ENCODE data around the gene RFT1.

RFT1 gene

DNA sequence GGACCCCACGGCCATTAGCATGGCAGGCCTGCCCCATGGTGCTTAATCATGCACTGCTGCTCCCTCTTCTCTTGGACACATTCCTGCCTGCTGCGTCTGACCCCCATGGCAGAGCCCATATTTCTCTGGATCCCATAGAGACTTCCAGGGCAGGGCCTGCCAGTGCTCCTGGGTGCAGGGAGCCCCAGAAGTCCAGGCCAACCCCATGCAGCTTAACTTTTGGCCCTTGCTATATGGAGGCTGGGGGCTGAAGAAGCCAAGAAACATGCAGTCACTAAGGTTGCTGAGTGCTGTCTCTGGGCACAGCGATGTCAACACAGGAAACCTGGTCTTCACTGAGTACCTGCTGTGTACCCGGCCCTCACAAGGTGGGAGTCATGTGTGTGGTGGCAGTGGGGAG is 19.5 kb upstream of the RFT1 start:
- DNase-seq, result no peak

DNA sequence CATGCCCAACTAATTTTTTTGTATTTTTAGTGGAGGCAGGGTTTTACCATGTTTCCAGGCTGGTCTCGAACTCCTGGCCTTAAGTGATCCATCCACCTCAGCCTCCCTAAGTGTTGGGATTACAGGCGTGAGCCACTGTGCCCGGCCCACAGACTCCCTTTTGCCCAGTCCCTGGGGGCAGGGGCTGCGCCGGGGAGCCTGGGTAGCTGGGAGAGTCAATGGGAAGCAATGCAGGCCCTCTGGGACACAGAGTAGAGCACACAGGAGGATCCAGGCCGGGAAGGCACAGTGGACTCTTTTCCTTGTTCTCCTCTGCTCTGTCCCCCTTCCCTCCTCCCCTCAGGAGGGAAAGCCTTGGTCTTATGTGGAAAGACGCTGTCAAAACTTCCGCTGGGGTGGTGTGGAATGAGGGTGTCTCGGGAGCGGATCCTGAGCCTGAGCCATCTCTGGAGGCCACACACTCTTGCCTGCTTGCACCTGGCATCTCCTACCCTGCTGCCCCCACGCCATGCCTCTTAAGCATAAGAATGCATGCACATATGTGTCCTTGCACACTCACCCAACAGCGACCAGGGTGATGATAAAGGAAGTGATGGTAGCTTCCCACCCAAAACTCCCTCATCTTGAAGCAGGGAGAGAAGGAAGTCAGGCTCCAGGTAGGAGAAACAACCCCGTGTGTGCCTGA is 18.9 kb upstream of the RFT1 start:
- DNase-seq, result no peak

DNA sequence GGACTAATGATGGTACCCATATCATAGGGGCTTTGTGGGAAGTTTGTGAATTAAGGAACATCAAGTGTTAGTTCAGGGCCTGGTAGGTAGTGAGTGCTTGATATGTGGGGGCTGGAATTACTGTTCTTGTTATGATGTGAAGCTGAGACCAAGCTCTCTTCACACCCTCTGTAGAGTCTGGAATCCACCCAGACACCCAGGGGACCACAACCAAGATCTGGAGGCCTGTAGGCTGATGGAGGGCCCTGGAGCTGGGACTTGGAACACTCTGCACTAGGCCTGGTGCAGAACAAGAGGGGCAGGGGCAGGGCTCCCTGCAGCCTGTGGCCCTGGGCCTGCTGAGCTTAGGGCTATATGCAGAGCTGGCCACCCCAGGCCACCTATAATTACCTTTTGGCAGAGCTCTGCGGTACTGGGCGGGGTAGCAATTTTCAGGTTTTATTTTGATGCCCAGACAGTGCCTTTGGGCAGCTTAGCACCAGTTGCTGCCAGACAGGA is 17.7 kb upstream of the RFT1 start:
- DNase-seq, result no peak

DNA sequence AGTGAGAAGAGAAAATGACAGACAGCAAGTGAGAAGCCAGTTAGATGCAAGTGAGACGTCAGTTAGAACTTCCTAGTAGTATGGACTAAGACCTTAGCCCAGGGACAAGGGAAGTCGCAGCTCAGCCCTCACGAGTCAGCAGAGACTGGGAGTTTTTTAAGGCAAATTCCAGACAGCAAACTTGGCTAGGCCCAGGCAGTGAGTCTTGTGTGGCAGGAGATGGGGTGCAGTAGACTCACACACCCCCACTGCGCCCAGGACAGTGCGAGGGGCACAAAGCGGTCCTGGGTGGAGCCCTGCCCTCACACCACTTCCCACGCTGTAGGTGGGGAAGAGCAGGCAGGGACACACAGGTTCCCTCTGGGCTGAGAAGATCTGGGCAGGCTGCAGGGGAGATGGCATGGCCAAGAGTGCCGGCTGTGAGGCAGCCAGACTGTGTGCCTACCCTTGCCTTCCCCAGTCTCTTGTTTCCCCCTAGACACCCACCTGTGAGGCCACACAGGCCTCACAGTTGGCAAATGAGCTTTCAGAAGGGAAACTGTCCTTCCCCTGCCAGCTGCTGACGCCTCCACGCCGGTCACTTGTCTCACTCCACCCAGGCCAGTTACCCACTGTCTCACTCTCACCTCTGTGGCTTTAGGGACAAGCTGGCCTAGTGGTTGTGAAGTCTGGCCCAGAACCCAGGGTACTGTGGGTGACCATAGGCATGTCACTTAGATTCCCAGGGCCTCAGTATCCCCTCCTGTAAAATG is 17.1 kb upstream of the RFT1 start:
- no peak for DNase-seq

DNA sequence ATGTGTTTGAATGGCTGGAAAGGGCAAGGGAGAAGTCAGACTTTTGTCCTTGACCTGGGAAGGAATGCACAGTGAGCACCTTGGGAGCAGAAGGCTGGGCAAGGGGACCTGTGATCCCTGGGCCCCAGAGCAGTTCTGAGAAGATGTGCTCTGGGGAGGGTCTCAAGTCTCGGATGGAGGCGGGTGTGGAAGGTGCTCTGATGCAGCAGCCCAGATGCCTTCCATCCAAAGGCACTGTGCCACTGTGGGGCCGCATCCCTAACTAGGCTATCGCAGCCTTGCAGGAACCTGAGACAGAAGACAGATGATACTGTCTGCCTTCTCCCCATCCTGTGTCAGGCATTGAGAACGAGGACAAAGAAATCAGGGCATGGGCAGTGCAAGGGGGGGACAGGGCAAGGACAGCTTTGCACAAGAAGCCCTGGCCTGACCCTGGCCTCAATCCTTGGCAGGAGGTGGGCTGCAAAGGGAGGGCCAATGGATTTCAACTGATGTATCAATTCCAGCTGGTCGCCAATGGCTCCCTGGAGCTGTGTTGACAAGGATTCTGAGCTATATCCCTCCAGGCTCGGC is 16.2 kb upstream of the RFT1 start:
- no peak for DNase-seq

DNA sequence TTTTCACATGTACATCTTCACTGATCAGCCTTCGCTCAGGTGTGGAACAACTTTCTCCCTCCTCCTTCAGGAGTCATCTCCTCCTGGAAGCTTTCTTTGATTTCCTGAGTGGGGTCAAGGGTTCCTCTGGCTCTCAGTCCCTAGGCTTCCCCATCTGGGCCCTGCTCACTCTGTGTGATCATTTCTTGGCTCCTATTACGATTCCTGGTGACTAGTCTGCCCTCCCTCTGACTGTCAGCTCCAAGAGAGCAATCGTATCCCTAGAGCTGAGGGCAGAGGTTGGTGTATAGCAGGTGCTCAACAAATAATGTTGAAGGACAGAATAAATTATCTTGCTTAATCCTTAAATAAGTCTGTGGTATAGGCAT is 15.5 kb upstream of the RFT1 start:
- no peak for DNase-seq

DNA sequence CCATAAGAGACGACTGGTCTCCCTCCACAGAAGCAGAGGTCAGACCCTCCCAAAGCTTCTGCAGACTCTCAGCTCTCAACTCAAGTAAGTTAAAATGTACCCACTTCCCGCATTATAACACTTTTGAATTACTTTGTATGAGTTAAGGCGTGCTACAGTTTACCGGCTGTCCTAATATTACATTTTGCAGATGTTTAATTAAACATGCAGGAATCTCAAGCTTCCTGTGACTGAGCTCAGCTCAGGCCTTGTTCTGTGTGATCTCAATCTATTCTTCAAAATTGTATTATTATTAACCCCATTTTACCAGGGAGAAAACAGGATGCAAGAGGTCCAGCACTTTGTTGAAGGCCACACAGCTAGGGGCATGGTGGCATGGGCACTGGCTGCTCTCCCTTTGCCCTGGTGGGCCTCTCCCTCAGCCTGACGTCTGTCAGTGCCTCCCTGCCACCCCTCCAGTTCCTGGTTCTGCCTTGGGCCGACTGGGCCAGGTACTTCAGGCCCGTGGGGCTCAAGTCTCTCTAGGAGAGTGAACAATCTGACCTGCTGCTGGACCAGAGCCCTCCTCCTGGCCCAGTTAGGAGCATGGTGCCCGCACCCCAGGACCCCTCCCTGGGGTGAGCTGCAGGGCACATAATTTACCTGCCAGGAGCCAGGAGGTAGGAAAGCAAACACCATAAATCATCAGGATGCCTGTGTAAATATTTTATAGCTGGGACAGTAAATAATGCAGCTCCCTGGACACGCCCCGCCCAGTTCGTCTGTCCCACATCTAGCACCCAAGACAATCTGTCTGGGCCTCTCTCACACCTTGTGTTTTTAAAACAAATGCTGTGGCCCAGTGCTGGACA is 14.9 kb upstream of the RFT1 start:
- no peak for DNase-seq

DNA sequence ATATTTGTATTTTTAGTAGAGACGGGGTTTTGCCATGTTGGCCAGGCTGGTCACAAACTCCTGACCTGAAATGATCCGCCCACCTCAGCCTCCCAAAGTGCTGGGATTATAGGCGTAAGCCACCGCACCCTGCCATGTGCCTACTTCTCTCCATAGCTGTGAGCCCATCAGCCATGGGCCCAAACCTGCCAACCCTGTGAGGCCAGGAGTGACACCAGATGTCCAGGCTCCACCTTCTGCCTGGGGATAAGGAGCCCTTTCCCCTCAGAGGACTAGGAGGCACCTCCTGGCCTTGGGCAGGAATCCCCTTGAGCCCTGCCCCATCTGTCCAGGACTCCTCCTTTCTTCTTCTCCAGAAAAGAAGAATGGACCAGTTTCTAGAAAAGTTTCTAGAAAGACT is 14.2 kb upstream of the RFT1 start:
- no peak for DNase-seq

DNA sequence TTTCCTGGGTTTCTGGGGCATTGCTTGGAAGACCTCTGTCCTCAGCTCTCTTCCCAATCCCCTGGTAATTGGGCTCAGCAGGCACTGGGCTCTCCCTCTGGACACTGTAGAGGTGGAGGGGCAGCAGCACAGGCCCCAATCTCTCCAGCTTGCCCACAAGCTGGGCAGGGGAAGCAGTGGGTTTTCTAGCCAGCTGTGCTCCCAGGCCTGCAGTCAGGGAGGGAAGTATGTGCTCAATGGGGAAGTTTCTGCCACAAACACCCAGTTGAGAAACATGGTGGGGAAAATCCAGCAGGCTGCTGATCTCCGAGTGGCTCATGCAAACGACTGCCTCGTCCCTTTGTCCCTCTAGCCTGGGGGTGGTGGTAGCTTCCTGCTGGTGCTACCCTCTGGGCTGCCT is 12.8 kb upstream of the RFT1 start:
- DNase-seq, result peak; percentile 39

DNA sequence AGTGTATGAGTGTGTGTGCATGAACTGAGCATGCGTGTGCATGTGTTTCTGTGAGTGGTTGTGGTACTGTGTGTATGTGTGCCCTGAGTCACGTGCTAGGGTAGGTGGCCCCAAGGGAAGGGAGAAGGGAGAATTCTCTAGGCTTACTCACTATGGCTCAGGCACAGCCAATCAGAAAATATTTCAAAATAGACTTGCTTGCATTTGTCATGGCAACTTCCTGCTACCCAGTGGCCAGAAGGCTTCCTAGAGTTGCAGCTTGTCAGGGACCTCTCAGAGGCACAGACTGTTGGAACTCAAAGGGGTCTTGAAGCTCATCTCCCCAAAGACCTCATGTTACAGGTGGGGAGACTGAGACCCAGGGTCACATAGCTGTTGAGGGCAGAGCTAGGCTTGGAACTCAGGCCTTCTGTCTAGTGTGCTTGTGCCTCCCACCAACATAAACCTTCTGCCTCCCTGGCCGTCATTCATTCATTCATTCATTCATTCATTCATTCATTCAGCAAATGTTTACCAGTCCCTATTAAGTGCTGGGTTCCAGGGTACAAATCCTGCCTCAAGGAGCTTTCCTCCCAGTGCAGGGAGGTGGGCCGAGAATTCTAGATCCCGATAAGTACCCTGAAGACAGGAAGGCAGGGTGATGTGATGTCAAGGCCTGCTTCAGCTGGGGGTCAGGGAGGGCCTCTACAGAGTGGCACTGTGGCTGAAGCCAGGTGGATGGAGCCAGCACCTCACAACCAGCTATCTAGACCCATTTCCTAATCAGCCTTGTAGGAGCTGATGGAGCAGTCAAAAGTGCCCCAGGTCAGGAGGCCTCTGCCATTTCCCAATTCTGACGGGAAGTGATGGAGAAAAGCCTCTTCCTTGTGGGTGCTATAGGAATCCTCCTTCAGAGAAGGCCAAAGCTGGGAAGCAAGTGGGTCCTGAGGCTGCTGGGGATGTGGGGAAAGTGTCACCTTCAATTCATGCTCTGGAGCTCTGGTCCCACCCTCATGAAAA is 10.9 kb upstream of the RFT1 start:
- DNase-seq, result peak; percentile 55

DNA sequence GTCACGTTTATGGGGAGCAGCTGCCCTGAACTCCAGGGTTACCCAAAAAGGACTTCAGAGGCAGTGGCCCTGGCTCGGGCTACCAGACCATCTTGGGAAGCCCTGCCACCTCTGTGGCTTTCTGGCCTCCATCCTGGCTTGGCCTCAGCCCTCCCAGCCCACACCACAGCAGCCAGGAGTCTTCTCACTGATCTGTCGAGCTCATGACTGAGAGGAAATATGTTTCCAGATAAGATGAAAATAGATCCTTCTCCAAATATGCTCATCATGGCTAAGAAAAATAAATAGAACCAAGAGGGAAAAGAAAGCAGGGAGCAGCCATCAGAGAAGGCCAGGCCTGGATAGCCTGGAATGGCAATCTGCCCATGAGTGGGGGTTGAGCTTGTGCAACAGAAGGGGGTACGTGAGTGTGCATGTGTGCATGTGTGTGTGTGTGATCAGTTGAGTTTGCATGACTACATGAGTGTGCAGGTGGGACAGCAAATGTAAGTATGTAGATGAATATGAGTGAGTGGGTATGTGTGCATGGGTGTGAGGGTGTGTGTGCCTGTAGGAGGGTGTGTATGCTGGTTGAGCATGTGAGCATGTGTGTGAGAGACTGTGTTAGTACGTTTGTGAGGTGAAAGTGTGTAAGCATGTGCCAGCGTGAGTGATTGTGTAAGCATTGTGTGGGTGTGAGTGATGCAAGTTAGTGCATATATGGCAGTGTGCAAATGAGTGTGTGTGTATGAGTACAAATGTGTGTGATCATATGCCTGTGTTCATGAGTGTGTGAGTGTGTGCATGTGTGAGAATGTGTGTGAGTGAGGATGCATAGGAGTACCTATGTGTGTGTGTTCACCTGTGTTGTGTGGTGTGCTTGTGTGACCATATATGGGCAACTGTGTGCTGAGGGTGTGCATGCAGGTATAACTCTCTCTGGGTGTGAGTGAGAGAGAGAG is 9.9 kb upstream of the RFT1 start:
- no peak for DNase-seq

DNA sequence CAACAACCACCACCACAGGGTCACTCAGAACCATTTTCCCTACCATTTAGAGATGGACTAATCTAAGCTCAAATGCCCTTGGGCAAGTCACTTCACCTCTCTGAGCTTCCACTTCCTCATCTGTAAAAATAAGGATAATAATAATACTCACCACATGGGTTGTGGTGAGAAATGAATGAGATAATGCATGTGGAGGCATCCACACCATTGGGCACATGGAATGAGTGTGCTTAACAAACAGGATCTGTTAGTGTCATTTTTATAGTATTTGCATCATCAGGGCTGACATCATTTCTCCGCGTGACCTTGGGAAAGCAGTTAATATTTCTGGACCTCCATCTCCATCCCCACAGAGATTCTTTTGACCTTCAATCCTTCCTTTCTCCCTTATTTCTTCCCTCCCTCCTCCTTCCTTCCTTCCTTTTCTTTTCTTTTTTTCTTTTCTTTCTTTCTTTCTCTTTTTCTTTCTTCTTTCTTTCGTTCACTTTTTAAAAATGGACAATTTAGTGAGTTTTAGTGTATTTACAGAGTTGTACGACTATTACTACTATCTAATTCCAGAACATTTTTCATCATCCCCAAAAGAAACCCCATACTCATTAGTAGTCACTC is 7.7 kb upstream of the RFT1 start:
- DNase-seq, result no peak

DNA sequence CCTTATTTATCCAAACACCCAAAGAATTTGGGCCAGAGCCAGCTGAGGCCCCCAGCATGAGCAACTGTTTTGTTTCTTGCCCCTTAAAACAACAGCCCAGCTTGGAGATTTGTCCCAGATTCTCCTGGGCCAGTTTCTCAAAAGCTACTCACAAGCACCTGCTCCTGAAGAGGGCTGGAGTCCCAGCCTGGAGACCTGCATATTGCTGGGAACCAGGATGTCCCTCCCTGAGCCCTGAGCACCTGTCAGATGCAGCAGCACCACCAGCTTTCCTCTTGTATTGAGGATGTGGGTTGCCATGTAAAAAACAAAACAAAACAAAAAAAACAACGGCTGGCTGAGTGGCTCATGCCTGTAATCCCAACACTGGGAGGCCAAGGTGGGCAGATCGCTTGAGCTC is 7.0 kb upstream of the RFT1 start:
- no peak for DNase-seq

DNA sequence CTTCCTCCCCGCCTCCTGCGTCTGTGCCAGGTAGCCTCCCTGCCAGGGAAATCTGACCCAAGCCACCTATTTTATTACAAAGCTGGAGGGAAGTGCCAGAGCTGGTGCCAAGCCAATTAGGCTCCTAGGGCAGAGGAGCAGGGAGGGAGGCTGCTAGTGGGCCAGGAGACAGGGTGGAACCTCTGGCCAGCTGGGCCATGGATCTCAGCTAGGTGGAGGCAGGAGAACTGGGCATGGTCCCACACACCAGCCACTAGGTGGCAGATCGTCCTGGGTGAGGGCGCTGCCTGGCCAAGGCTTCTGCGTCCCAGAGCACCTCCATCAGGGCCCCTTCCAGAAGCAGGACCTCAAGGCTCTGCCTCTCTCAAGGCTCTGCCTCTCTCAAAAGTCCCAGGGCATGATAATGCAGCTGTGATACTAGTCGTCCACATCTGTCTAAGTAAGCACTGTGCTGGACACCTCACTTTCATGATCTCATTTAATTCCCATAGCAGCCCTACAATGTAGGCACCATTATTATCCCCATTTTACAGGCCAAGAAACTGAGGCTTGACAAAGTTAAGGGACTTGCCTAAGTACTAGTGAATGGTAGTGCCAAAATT is 4.5 kb upstream of the RFT1 start:
- peak; percentile 90 for DNase-seq

DNA sequence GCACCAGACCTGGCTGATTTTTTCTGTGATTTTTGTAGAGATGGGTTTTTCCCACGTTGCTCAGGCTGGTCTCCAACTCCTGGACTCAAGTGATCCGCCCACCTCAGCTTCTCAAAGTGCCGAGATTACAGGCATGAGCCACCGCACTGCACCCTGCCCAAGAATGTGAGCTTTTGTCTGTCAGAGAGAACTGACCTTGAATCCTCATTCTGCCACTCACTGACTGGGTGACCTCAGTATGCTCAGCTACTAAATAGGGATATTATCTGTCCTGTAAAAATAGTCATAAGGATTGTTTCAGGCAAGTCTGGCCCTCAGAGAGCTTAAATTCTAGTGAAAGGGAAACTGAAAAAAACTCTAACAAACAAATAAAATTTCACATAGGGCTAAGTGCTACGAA is 2.1 kb upstream of the RFT1 start:
- no peak for DNase-seq

DNA sequence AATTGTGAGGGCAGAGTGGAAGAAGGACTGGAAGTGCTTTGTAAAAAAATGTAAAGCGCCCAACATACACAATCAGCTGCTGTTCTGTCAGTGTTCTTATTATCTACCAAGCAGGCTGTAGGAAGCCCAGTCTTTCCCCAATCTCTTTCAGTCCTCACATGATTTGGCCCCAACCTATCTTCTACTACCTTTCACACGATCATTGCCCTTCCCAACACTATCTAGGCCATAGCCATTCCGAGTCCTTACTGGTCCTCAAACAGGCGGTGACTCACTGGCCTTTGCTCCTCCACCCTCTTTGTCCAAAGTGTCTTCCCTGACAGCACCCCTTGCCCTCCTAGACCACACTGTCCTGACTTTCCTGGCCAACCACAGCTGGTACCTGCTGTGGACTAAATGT is 861 bp upstream of the RFT1 start:
- DNase-seq, result peak; percentile 90

DNA sequence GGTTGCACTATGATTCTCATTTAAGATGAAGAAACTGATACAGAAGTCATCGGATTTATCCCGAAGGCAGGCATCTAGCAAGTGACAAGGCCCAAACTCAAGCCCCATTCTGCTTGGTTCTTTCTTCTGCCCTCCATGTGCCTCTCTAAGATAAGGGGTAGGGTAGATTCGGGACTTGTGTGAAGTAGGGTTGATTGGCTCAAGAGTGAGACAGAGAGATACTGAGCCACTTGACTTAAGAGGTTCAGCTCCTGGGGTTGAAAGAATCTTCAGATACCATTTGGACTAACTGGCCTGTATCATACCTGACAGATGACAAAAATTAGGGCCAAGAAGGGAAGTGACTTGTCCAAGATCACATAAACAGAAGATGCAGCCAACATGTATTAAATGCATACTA is 891 bp downstream of the RFT1 start:
- DNase-seq, result peak; percentile 98

DNA sequence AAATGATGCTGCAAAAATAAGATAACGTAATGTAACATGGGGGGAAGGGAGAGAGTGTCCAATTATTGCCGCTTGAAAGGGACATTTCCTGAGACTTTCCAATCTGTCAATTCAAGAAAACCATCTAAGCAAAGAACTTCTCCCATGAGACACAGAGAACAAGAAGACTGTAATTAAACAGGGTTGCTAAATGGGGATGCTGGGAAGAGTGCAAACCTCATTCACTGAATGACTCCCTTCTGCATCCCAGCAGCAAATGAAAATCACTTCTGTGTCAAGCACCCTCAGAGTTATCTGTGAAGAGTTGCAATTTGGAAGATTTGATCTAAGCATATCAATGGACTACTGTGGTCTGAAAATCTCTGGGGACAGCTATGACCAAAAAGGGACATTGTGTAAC is 3.6 kb downstream of the RFT1 start:
- DNase-seq, result no peak

DNA sequence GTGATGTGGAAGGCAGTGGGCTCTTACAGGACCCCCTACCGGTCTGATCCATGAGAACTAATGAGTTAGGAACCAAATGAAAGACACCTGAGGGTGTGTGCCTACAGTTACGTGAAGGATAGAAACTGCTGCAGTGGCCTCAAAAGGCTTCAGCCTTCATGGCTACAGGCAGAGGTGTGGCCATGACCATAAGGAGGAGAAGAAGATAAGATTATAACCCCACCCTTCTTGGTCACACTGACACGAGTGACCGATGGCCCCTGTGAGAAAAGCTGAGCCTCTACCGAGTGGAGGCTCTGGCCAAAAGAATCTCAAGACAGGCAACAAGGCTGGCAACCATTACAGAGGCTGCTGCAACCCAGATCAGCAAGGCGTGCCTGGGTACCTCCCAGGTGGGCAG is 6.3 kb downstream of the RFT1 start:
- DNase-seq, result peak; percentile 64

DNA sequence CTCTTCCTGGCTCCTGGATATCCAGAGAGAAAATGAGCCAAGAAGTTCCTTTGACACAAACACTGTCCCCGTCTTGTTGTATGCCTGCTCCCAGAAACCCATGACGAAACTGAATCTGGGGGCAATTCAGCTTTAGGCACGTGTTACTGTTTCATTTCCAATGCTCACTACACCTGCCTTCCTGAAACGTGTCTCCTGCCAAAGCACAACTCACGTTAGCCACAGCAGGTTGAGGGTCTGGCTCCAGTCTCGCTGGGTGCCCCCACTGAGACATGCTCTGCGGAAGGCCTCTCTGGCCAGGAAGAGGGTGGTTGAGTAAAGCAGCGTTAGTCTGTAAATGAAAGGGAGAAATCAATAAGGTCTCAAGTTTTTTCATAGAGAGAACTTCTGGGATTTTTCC is 6.7 kb downstream of the RFT1 start:
- no peak for DNase-seq
